Upper lobe of left lung (tissue), 6 donors: ENCODE results near the gene SLC25A48. TPM values are rescaled to one million over a fixed set of nuclear protein-coding genes. Genes with fewer than 3 reads are reported as not detected.

Experiments used
- ATAC-seq, 2 donors: fragments of 200-7000 bp; cut with Tn5 transposase; one replicate each; pipeline ENCODE4 v1.9.1; 2022; ENCODE audit warnings: mild to moderate bottlenecking in 2 of 2, moderate library complexity in 2 of 2; ENCODE audit not compliant: low FRiP score in 2 of 2
- DNase-seq, 2 donors: peaks; one replicate each; pipeline ENCODE4 v3.0.0-alpha.2; 2019 to 2020
- H3K27ac ChIP-seq, 4 donors: fragments of 200-600 bp; sonication (generic); one replicate each; pipeline ENCODE4 v1.5.1; 2016 to 2019
- H3K27me3 ChIP-seq, 4 donors: fragments of 200-600 bp; sonication (generic); one replicate each; pipeline ENCODE4 v1.5.1; 2017 to 2019
- H3K36me3 ChIP-seq, 4 donors: fragments of 200-600 bp; sonication (generic); one replicate each; pipeline ENCODE4 v1.5.1; 2016 to 2019
- H3K4me1 ChIP-seq, 4 donors: fragments of 200-600 bp; sonication (generic); one replicate each; pipeline ENCODE4 v1.5.1; 2018 to 2019
- H3K4me3 ChIP-seq, 4 donors: fragments of 200-600 bp; sonication (generic); one replicate each; pipeline ENCODE4 v1.5.1; 2017 to 2019; ENCODE audit warnings: mild to moderate bottlenecking in 2 of 4, moderate library complexity in 1 of 4
- H3K9me3 ChIP-seq, 4 donors: fragments of 200-600 bp; sonication (generic); one replicate each; pipeline ENCODE4 v1.5.1; 2018 to 2019
- CTCF ChIP-seq, 6 experiments: fragments of 450-650 bp in 4 of 6; fragments of 200-600 bp in 2 of 6; sonication (generic) in 2 of 6; IDR thresholded peaks; one replicate each; pipeline ENCODE4 v1.5.1; 2016 to 2019; ENCODE audit warnings: antibody characterized with exemption in 6 of 6
- EP300 ChIP-seq, 4 donors: sonication (generic); formaldehyde crosslinking; IDR thresholded peaks; one replicate each; pipeline ENCODE4 v1.5.1; 2017; ENCODE audit warnings: antibody characterized with exemption in 4 of 4, control low read depth in 2 of 4
- POLR2A ChIP-seq, 4 donors: fragments of 450-650 bp; IDR thresholded peaks; one replicate each; pipeline ENCODE4 v1.5.1; 2016 to 2017; ENCODE audit warnings: antibody characterized with exemption in 4 of 4, mild to moderate bottlenecking in 2 of 4
- POLR2AphosphoS5 ChIP-seq, 2 donors: sonication (generic); formaldehyde crosslinking; IDR thresholded peaks; one replicate each; pipeline ENCODE4 v1.5.1; 2017; ENCODE audit warnings: antibody characterized with exemption in 2 of 2
- WGBS, 2 donors: methylation state at CpG; one replicate each; pipeline ENCODE4 v1.1.5; 2017 to 2018; 5-methylcytosine and 5-hydroxymethylcytosine counted together
- total RNA-seq, 6 donors: library from RNA; depleted of rRNA in 4 of 6; stranded (reverse); fragments of >200 nt in 4 of 6; gene quantifications; one replicate each; pipeline versions ENCODE4 v1.1.0 to v1.2.1, GENCODE V29; 2016 to 2021
- donor health status: DM: no; HTN: no; CAD: no; lungs with moderate emphysema.
- donor health status: DM: no; HTN: yes; CAD: no; lungs with severe emphysema.

SLC25A48 gene
- not detected for total RNA-seq

- Histone ChIP-seq H3K27ac (no peak within 1 kb of the TSS), H3K4me1 (peaks cover 6 to 14% (median 12%) of the 10 kb centered on the region in 4 donors), H3K4me3 (peak within 1 kb of the TSS in 3 of 4 donors; percentile 24 to 48 (median 40)), H3K9me3 (peaks cover 0 to 8% (median 0%) of the 10 kb centered on the region in 4 donors), H3K36me3 (no peaks in the 10 kb centered on the region), H3K27me3 (peaks cover 0 to 14% (median 5%) of the 10 kb centered on the region in 4 donors)
- WGBS, 2 donors = 1 to 10% methylated on average over 7 to 63 of the region's 68 CpGs
- DNase-seq (peak in 1 of 2 donors; percentile 89), ATAC-seq (peak; percentile 52 to 68)
- peak in 1 of 6 experiments; percentile 38 for TF ChIP-seq CTCF (IDR thresholded peaks at IDR 0.05)
- TF ChIP-seq POLR2A (IDR thresholded peaks at IDR 0.05) = no peak
These were observed at the start of gene SLC25A48 for GRCh38 chr5:135834639-135835529. SLC25A48 (plus strand) TSS chr5:135834663; CDS start chr5:135834848, 185 bp downstream.

GRCh38 chr5:135800656-135801055, 33.8 kb upstream of the SLC25A48 start:
- Histone ChIP-seq H3K4me3 (no peak overlapping the region), H3K27me3 (no peaks in the 10 kb centered on the region), H3K4me1 (no peaks in the 10 kb centered on the region), H3K9me3 (no peaks in the 10 kb centered on the region), H3K36me3 (no peaks in the 10 kb centered on the region), H3K27ac (no peak overlapping the region)
- 65 to 77% methylated on average over 10 of the region's 10 CpGs for WGBS, 2 donors
- no peak for DNase-seq
- ATAC-seq = no peak
- TF ChIP-seq POLR2A (IDR thresholded peaks at IDR 0.05) = no peak
- TF ChIP-seq CTCF (IDR thresholded peaks at IDR 0.05) = no peak
- no peak for TF ChIP-seq EP300 (IDR thresholded peaks at IDR 0.05)
- TF ChIP-seq POLR2AphosphoS5 (IDR thresholded peaks at IDR 0.05) = no peak

DNA sequence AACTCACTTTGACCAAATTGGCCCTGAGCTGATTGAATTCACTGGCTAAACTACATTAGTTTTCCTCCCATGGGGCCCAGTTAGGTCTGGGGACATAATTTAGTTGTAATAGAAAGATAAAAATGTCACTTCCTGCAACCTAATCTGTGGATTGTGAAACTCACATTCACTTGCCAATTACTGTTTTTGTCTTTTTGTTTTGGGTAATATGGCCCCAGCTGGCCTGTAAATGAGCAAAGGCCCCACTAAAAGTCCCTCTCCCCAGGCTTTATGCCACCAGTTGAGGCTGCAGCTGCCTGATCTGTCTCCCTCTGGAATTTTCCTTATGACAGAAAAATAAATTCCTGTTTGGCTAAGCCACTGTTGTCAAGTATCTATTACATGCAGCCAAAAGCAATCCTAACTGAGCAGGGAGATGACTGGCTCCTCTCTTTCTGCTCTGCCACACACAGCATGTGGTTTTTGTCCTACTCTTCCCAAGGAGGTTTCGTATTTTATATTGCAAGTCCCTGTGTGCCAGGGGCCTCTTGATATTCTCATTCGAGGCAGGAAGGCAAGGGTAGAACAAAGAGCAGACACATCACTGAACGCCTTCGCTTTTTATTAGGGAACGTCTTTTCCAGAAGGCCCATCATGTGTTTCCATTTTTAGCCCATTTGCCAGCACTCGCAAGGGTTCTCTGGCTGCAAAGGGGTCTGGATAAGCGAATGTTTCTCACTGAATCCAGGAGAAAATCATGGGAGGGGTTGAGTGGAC, 24.1 kb upstream of the SLC25A48 start:
- no peak overlapping the region for H3K27ac ChIP-seq
- H3K4me3 ChIP-seq = no peak overlapping the region
- WGBS, 2 donors = 76 to 84% methylated on average over 7 of the region's 7 CpGs
- H3K27me3 ChIP-seq = no peaks in the 10 kb centered on the region
- H3K4me1 ChIP-seq = no peaks in the 10 kb centered on the region
- H3K9me3 ChIP-seq = no peaks in the 10 kb centered on the region
- TF ChIP-seq CTCF (IDR thresholded peaks at IDR 0.05) (no peak), POLR2AphosphoS5 (IDR thresholded peaks at IDR 0.05) (no peak), POLR2A (IDR thresholded peaks at IDR 0.05) (no peak), EP300 (IDR thresholded peaks at IDR 0.05) (no peak)
- no peaks in the 10 kb centered on the region for H3K36me3 ChIP-seq
- no peak for ATAC-seq
- no peak for DNase-seq

DNA sequence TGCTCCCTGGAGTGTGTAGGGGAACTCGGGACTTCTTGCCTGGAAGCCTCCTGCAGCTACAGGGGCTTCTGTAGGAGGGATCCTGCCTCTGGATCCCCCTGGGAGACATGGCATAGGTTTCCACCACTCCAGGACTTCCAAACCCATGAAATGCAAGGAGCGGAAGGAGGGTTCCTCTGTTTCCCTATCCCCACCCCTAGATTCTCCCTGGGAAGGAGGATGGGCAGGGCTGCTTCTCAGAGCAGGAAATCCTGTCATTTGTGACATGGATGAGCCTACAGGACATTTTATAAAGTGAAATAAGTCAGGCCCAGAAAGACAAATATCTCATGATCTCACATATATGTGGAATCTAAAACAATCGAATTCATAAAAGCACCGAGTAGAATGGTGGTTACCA, 23.5 kb upstream of the SLC25A48 start:
- no peaks in the 10 kb centered on the region for H3K27me3 ChIP-seq
- H3K9me3 ChIP-seq = no peaks in the 10 kb centered on the region
- no peak overlapping the region for H3K27ac ChIP-seq
- H3K4me3 ChIP-seq = no peak overlapping the region
- TF ChIP-seq CTCF (IDR thresholded peaks at IDR 0.05) = no peak
- no peak for TF ChIP-seq EP300 (IDR thresholded peaks at IDR 0.05)
- no peak for TF ChIP-seq POLR2A (IDR thresholded peaks at IDR 0.05)
- TF ChIP-seq POLR2AphosphoS5 (IDR thresholded peaks at IDR 0.05) = no peak
- ATAC-seq (no peak), DNase-seq (no peak)
- WGBS, 2 donors = 71 to 93% methylated on average over 4 of the region's 4 CpGs
- H3K4me1 ChIP-seq = no peaks in the 10 kb centered on the region
- no peaks in the 10 kb centered on the region for H3K36me3 ChIP-seq
